ENCODE data around the gene HDAC4.
"Not testable (repeated sequence)": the region's sequence is repeated elsewhere in the genome, so short reads cannot be mapped to it uniquely, and the experiment has no call there.

HDAC4 gene

DNA sequence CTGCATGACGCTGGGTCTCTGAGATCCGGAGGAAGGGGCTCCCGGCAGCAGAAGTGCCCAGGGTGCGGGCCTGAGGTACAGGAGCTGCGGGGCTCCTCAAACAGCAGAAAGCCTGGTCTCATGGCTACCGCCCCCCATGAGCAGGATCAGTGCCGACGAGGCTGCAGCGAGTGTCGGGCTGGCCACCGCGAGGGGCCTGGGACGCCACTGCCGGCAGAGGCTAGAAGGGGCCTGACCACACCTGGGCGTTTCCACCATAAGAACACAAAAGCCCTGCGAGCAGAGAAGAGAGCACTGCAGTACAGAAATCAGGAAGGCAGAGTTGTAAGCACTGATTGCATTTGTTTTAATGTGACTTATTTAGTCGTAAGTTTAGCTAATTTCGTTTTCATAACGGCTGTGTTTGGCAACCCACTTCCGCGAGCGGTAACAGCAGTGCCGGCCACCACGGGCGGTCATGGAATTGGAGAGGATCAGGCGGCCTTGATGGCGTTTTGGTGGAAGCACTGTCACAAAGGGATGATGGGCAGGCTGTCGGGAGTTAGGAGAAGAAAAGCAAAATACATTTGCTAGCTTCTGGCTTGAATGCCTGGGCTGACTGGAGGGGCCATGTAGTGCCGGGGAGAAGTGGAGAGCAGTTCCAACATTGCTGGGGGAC lies 117.4 kb downstream of the HDAC4 start:
- DNase-seq (ENCODE audit: low read depth, low spot score), result no peak

DNA sequence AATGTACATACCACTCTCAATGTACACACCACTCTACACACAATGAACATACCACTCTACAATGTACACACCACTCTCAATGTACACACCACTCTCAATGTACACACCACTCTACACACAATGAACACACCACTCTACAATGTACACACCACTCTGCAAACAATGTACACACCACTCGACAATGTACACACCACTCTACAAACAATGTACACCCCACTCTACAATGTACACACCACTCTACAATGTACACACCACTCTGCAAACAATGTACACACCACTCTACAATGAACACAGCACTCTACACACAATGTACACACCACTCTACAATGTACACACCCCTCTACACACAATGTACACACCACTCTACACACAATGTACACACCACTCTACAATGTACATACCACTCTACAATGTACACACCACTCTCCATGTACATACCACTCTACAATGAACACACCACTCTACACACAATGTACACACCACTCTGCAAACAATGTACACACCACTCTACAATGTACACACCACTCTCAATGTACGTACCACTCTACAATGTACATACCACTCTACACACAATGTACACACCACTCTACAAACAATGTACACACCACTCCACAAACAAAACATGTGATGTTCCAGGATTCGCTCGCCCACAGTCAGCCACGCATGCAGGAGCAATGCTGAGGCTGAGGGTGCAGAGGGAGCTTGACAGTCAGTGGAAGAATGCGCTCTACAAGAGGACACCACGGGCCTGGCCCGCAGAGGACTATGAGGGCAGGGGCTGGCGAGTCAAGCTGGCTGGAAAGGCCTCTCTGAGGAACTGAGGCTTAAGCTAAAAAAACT lies 118.2 kb downstream of the HDAC4 start:
- no peak for DNase-seq (ENCODE audit: low read depth, low spot score)

DNA sequence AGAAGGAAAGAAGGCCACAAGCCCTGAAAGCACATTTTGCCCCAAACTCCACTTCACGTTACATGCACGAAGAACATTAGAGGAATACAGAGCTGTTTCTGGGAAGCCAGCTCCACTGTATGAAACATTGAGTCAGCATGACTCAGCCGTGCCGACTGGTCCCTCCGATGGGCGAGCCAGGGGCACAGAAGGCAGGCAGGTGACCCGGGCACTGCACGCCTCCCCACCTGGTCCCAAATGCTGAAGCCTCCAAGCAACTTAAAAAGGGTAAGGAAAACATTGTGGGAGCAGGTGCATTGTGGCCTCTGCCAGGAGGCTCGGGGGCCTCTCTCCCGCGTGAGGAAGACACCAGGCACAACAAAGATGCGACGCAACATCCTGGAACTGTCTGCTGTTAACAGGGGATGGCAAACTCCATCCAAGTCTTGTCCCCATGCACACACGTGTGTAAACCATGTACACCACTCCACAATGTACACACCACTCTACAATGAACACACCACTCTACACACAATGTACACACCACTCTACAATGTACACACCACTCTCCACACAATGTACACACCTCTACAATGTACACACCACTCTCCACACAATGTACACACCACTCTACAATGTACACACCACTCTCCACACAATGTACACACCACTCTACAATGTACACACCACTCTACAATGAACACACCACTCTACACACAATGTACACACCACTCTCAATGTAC lies 120.4 kb downstream of the HDAC4 start:
- not testable (repeated sequence) for DNase-seq (ENCODE audit: low read depth, low spot score)

GRCh38 chr2:239279508-239280295 lies 121.1 kb downstream of the HDAC4 start:
- DNase-seq (ENCODE audit: low read depth, low spot score), result no peak

GRCh38 chr2:239278941-239279365 lies 121.9 kb downstream of the HDAC4 start:
- DNase-seq (ENCODE audit: low read depth, low spot score), result no peak

DNA sequence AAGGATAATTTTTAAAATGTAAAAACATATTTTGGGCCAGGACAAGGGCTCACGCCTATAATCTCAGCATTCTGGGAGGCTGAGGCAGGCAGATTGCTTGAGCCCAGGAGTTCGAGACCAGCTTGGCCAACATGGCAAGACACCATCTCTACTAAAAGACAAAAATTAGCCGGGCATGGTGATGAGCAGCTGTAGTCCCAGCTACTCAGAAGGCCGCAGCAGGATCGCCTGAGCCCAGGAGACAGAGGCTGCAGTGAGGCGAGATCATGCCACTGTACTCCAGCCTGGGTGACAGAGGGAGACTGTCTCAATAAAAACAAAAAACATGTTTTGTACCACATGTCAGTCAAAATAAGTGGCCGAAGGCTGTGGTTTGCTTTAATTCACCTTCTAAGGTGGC lies 122.5 kb downstream of the HDAC4 start:
- no peak for DNase-seq (ENCODE audit: low read depth, low spot score)

DNA sequence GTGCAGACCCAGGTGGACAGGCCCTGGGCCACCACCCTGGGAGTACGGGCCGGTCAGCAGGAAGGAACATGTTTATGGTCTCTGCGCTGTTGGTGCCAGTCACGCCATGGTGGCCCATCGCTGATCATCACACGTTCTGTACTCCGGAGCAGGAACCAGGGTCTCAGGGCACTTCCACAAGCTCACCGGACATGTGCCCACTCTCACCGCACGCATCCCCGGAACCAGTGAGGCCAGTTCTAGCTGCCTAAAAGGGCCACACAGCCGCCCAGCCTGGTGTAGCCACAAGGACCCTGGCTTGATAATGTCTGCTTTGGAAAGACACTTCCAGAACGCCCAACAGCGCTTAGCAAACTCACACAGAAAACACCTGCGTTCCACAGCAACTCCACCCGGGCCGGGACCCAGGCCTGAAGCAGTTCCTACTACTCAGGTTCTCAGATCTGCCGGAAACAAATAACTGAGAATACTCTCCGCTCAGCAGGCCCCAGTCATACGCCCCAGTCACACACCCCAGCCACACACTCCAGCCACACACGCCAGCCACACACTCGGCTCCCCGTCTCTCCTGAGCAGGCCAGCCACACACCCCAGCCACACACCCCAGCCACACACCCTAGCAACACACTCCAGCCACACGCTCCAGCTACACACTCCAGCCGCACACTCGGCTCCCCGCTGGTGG lies 123.3 kb downstream of the HDAC4 start:
- no peak for DNase-seq (ENCODE audit: low read depth, low spot score)

GRCh38 chr2:239276851-239277250 lies 124.0 kb downstream of the HDAC4 start:
- DNase-seq (ENCODE audit: low read depth, low spot score), result no peak

- no peak for DNase-seq (ENCODE audit: low read depth, low spot score)
These were observed 124.7 kb downstream of the HDAC4 start for GRCh38 chr2:239275847-239276831.

GRCh38 chr2:239275044-239275685 lies 125.7 kb downstream of the HDAC4 start:
- DNase-seq (ENCODE audit: low read depth, low spot score), result peak; percentile 96

DNA sequence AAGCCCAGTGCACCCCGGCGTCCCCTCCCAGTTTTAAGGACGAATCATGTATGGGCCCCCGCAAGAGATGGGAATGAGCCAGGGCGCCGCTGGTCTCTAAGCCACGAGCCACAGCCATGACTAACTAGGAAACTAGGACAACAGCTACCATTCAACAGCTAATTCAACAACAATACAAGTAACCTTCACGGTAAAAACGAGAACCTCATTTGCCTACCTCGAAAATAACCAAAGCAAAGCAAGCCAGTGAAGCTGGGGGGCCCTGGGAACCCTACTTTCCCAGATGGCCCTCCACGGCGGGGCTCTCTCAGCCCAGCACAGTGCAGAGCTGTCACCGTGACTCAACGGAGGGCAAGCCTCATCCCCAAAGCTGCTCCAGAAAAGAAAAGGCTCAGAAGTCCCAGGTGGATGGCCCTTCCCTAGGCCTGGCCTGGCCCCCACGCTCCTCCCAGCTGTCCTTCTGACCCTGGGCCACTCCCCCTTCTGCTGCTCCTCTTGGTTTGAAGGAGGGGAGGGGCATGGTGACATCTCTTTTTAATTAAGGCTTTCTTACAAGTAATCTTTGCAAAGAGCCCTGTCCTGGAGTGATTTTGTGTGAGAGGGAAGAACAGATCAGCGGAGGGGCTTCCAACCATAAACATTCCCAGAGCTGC lies 126.3 kb downstream of the HDAC4 start:
- DNase-seq (ENCODE audit: low read depth, low spot score), result no peak

DNA sequence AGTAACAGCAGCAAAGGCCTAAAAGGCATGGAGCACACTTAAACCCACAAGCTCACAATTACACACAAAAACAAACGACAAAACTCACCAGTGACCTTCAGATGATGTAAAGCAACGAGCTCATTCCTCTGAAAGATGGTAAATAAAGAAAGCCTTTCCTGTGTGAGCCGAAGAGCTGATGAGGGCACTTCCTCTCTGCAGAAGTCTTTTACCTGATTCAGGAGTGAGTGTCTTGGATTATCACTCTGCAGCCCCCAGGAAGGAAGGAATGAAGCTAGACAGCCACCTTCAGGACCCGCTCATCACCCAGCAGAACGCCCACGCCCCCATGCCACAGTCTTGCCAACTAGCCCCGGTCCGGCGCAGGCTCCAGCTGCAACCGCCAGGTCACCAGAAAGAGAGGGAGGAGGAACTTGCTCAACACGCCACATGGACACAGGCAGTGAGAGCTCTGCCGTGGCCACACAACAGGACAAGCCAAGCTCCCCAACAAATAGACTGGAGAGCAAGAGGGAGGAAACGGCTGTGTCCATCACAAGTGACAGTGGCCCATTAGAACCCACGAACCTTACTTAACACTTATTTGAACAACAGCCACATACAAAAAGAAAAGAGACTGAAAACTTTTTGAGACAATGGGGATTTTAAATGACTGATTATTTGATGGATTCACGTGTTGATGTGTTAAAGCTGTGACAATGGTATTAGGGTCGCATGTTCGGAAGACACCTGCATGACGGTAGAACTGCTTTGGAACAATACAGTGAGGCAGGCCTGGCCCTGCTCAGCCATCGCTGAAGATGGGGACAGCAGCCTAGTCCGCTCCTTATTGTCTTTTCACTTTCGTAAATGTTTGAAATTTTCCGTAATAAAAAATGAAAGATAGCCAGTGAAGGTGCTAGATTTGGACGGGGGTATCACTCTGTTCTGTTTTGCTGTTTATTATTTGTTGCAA lies 127.3 kb downstream of the HDAC4 start:
- no peak for DNase-seq (ENCODE audit: low read depth, low spot score)

- no peak for DNase-seq (ENCODE audit: low read depth, low spot score)
These were observed 128.2 kb downstream of the HDAC4 start for GRCh38 chr2:239272626-239273025.

DNA sequence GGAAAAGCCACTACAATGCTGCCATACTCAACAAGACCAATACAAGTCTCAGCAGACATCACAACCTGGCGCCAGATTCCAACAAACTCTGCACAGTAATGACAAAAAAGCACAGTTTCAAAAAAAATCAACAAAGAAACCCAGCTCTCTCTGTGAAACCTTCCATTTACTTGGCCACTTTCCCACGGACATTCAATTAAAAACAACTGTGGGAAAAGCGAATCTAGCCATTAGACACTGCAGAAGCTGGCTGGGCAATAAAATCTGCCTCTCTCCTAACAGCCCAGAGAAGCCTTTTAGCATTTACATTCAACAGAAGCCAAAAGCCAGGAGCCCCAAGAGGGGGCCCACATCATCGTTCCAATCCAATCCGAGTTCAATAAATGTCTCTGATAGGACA lies 128.9 kb downstream of the HDAC4 start:
- DNase-seq (ENCODE audit: low read depth, low spot score), result no peak

DNA sequence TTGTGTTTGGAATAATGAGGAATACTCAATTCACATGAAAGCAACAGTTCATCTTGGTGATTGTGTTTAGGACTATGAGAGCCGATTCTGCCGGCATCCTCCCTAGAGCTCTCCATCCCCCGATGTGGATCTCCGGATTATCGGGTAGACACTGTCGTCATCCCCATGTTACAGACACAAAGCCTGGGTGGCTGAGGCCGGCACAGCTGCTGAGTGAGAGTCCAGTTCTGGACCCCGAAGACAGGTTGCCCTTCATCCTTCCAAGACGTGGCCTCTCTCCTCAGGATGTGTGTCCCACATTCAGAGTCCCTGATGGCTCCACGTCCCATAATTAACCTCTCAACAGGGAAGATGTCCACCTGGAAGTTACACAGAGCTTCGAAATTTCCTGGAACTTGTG lies 129.3 kb downstream of the HDAC4 start:
- DNase-seq (ENCODE audit: low read depth, low spot score), result no peak

DNA sequence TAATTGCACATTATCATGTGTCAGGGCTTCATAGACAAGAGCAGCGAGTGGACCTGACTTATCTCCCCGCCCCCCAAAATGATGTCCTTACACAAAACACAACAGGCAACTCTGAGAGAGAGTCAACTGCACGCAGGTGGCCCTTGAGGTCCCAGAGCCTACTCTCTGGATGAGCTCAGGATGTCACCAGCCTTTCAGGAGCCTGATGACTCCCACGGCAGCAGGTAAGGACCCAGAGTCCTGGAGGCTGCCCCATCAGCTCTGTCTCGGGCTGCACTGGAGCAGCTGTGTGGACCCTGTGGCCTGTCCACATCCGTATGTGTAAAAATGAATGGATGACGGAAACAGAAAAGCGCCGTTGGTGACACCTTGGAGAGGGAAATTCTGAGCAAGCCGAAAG lies 130.9 kb downstream of the HDAC4 start:
- no peak for DNase-seq (ENCODE audit: low read depth, low spot score)

DNA sequence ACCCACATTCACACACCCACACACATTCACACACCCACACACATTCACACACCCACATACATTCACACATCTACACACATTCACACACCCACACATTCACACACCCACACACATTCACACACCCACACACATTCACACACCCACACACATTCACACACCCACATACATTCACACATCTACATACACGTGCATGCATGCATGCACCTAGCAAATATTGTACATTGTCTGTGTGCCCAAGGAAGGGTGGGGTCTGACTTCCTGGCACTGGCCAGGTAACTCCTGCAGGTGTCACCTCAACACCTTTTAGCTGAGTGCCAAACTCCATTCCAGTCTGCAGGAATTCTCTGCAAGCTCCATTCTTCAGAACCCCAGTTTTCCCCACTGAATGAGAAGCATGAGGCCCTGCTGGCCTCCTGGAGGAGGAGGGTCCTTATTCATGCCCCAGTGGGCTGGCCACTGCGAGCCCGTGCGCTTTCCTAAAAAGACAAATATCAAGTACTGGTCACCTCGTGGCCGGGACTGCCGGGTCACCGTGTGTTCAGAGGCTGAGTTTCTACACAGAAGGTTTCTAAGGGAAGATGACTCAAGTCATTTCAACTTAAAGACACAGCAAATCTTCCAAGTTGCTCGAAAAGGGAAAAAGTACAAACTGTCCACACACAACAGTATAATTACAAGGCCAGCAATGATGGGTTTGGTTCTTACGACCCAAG lies 131.5 kb downstream of the HDAC4 start:
- no peak for DNase-seq (ENCODE audit: low read depth, low spot score)
